CD4-positive, alpha-beta T cell treated with Interleukin-17A for 4 hours (primary cell): ENCODE results near the gene CHIA.

Experiments
- DNase-seq: peaks from one replicate; pipeline ENCODE4 v3.0.0-alpha.2; 2020; ENCODE audit warnings: mixed read lengths

Gene CHIA

GRCh38 chr1:111290630-111291029 lies at the start of gene CHIA:
Gene CHIA, plus strand, starts transcription at chr1:111290851. Its CDS starts 19,617 bp downstream, at chr1:111310468.
- DNase-seq: no peak

DNA sequence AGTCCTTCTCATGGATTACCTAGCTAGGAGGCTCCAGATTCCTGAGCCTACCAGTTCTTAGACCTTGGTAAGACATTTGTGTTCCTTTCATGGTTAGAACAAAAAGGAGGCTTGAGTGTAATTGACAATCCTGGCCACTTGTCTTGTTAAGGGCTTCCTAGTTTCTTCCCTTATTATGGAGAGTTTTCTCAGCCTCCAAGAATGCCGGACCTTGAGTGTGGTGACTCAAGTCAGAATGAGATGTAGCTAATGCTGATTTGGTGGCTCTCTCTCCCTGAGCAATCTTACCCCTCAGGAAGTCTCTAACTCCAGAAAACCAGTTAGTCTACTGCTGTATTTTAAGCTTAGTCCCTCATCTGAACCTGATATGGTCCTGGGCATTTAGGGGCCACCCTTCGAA lies 48.9 kb upstream of the CHIA start:
- no peak for DNase-seq

DNA sequence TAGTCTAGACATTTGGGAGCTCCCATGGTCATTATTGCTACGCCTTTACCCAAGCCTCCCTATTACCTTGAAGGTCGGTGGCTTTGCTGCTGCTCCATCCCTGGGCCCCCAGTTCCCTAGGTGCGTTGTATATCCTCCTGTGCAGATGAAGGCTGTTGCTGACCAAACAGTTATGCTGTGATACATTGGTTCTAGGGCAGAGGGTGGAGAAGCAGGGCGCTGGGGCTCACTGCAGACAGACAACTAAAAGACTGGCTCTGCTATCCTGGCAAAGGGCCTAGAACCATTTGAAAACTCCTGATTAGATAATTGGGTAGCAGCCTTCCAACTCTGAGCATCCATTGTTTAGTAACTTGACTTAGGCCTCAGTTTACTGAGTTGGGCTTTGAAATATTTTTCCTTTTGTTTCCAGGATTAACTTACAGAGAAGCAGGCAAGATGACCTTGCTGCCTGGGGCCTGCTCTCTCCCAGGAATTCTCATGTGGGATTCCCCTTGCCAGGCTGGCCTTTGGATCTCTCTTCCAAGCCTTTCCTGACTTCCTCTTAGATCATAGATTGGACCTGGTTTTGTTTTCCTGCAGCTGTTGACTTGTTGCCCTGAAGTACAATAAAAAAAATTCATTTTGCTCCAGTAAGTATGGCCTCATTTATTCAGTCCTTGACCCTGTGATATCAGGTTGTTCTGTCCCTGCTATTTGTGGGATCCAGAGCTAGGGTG lies 47.7 kb upstream of the CHIA start:
- DNase-seq: no peak

- no peak for DNase-seq
These were observed 43.4 kb upstream of the CHIA start for GRCh38 chr1:111247125-111247838.

GRCh38 chr1:111249960-111250359 lies 40.7 kb upstream of the CHIA start:
- DNase-seq: no peak

DNA sequence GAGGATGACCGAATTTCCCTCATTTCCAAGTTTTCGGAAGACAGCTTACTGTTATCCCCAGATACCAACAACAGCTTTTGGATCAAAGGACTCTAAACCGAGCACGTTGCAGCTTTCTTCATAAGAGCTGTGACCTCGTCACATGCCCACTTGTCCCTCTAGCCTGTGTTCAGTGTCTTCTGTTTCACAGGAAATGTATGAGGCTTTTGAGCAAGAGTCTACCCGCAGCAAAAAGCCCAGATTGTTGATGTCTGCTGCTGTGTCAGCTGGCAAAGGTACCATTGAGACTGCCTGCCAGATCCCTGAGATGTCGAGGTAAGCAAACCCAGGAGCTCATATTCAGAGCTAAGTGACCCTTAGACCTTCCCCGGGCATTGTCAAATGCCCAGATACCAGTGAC lies 39.1 kb upstream of the CHIA start:
- peak; percentile 49 for DNase-seq

DNA sequence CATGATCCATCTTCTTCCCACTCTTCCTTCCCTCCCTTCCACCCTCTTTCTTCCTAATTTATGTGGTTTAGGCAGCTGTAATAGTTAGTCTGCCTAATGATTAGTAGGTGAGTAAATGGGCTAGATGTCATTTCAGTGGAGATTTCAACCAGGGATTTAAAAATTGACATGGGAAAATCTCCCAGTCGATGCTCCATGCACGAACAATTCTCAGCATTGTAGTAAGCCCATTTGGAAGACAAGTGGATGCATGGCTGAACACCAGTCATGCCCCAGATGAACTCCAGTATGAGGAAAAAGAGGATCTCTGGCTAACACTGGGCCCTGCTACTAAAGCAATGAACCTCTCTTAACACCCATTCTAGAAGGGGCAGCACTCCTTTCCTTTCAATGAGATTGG lies 37.9 kb upstream of the CHIA start:
- DNase-seq: no peak

- DNase-seq: no peak
These were observed 36.8 kb upstream of the CHIA start for GRCh38 chr1:111253876-111254275.

DNA sequence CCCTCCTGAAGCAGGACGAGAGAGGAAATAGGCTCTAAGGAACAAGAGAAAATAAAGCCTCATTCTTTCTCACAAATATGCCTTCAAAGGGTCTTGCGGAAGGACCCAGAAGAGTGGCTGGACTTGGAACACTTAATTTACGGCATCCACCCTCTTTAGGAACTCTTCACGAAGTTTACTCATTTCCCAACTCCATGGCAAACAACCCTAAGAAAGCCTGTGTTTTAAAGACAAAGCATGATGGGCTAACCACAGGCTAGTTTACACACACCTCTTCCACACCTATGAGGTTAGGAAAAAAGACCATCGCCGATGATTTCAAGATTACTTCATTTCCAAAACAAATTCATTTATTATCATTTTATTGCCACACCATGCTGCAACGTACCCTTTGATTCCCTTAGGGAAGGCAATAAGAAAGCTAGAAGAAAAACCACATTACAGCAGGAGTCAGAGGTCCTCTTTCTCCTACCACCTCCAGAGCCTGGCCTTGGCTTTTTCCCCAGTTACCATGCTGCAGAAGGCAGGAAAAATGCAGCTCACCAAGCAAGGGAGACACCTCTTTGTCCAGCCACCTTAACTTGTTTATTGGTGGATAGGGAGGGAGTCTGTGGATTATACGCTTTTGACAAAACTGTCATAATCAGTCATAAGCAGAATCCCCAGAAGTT lies 33.5 kb upstream of the CHIA start:
- no peak for DNase-seq

DNA sequence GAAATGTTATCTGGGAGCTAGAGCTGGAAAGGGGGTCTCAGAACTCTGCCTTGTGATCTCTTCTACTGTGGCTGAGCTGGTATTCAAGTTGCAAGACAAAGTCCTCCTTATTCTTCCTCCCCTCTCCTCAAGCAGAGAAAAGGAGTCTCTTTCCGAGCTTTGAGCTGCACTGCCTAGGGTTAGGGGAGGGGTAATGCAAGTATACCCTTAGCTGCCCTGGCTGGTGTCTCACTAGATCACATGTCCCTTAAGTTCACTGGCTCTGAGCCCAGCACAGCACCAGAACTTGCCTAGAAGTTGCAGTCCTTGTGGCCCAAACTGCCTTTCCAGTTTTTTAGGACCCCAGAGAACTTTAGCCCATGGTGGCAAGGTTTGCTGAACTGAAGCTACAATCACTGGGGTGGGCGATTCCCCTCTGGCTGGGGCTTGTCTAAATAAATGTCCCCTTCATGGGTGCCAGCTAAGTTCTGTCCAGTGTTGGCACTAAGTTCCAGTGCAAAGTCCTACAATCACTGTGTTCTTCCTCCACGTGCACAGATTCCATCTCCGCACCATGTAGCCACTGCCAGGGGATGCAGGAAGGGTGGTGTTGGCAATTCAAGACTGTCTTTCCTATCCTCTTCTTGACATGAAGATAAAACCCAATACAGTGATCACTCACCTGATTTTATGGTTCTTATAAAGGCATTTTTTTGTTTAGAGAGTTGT lies 22.7 kb upstream of the CHIA start:
- no peak for DNase-seq

DNA sequence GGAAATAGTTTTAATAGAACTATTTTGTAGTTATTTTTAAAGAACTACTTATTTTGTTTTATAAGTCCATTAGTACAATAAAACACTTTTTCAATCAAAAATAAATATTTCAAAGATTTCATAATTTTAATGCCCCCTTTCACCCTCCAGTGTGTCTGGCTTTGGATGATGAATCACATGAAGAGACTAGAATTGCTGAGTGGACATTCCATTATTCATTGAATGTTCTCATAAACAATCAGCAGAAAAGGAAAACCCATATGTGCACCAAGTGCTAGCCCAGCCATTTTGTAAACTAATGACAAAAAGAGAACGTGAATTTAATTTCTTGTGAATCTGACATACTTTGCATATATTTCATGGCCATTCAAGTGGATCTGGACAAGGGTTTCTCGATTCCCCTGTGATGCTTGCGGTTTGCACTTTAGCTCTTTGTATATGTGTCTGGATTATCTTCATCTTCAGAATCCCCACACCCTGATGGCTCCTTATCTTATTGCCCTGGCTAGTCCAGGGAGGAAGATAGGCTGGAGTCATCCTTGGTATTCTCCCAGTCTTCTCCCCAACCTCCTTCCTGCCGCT lies 20.7 kb upstream of the CHIA start:
- no peak for DNase-seq

GRCh38 chr1:111270771-111271463 lies 19.7 kb upstream of the CHIA start:
- peak; percentile 33 for DNase-seq

GRCh38 chr1:111271464-111271801 lies 19.2 kb upstream of the CHIA start:
- peak; percentile 16 for DNase-seq

GRCh38 chr1:111272081-111272480 lies 18.6 kb upstream of the CHIA start:
- no peak for DNase-seq

DNA sequence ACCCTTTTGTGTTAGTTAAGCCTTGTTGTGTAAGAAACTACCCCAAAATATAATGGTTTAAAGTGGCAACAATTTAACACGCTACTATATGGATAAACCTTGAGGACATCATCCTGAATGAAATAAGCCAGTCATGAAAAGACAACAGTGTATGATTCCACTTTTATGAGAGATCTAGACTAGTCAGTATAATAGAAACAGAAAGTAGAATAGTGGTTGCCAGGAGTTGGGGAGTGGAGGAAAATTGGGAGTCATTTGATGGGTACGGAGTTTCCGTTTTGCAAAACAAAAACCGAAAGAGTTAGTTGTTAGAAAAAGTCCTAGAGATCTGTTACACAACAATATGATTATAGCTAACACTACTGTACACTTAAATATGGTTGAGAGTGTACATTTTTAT lies 16.0 kb upstream of the CHIA start:
- no peak for DNase-seq

- DNase-seq: no peak
These were observed 15.6 kb upstream of the CHIA start for GRCh38 chr1:111275079-111275478.

- no peak for DNase-seq
These were observed 14.7 kb upstream of the CHIA start for GRCh38 chr1:111275780-111276433.

GRCh38 chr1:111279144-111279543 lies 11.5 kb upstream of the CHIA start:
- DNase-seq: no peak

GRCh38 chr1:111280267-111280666 lies 10.4 kb upstream of the CHIA start:
- no peak for DNase-seq

DNA sequence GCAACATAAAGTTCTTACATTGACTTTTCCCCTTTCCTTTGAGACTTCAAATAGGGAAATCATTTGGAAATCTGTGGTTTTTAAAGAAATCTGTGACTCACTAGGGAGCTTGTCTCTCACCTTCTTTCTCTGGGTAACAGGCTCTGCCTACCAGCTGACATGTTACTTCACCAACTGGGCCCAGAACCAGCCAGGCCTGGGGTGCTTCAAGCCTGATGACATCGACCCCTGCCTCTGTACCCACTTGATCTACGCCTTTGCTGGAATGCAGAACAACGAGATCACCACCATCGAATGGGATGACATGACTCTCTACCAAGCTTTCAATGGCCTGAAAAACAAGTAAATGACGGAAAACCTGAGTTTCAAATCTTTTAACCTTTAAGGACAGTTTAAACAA lies 9.2 kb upstream of the CHIA start:
- no peak for DNase-seq

- no peak for DNase-seq
These were observed 6.8 kb upstream of the CHIA start for GRCh38 chr1:111283838-111284237.

DNA sequence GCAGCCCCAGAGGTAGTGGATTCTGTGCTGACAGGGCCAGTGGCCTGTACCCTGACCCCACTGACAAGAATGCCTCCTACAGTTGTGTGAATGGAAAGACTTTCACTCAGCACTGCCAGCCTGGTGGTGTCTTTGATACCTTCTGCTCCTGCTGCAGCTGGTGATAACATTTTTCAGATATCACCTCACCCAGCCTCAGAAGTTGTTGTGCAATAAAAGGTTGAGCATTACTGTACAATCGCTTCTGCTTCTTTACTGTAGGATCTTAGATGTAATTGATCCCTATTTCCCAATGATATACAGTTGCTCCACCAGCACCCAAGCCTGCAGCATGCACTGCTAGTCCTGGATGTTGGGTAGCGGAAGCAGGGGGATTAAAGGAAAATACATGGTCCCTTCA lies 4.8 kb upstream of the CHIA start:
- DNase-seq: no peak
